Fibroblast of mammary gland (primary cell): ENCODE results near the gene OPCML.

Source experiments
- DNase-seq: peaks from one replicate; pipeline ENCODE4 v3.0.0-alpha.2; 2010; ENCODE audit warnings: low read depth
- H3K4me3 ChIP-seq: 2 replicates; pipeline ENCODE4 v1.5.1; 2011; ENCODE audit warnings: low read depth, mild to moderate bottlenecking, low read length, moderate library complexity; ENCODE audit not compliant: control insufficient read depth
- TF ChIP-seq, protein P1 (sequence below): conservative IDR thresholded peaks from 2 replicates; pipeline ENCODE4 v1.5.1; 2011; ENCODE audit warnings: low read depth, low read length, inconsistent platforms; ENCODE audit not compliant: control insufficient read depth, insufficient read depth

OPCML gene

DNA sequence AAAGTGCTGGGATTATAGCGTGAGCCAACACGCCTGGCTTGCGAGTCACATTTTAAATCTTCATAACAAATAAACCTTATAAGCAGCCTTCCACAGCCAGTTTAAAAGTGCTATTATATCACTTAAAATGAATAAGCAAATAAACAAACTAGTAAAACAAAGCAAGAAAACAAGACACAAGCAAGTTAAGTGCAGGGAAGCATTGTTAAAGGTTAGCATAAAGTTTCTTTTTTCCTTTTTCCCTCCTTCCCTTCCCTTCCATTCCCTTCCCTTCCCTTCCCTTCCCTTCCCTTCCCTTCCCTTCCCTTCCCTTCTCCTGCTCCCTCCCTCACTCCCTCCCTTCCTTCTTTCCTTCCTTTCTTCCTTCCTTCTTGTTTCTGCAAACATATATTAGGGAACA, 278.7 kb downstream of the OPCML start:
- TF ChIP-seq, protein P1, sequence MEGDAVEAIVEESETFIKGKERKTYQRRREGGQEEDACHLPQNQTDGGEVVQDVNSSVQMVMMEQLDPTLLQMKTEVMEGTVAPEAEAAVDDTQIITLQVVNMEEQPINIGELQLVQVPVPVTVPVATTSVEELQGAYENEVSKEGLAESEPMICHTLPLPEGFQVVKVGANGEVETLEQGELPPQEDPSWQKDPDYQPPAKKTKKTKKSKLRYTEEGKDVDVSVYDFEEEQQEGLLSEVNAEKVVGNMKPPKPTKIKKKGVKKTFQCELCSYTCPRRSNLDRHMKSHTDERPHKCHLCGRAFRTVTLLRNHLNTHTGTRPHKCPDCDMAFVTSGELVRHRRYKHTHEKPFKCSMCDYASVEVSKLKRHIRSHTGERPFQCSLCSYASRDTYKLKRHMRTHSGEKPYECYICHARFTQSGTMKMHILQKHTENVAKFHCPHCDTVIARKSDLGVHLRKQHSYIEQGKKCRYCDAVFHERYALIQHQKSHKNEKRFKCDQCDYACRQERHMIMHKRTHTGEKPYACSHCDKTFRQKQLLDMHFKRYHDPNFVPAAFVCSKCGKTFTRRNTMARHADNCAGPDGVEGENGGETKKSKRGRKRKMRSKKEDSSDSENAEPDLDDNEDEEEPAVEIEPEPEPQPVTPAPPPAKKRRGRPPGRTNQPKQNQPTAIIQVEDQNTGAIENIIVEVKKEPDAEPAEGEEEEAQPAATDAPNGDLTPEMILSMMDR: no peak
- DNase-seq: no peak
- no peak overlapping the region for H3K4me3 ChIP-seq

DNA sequence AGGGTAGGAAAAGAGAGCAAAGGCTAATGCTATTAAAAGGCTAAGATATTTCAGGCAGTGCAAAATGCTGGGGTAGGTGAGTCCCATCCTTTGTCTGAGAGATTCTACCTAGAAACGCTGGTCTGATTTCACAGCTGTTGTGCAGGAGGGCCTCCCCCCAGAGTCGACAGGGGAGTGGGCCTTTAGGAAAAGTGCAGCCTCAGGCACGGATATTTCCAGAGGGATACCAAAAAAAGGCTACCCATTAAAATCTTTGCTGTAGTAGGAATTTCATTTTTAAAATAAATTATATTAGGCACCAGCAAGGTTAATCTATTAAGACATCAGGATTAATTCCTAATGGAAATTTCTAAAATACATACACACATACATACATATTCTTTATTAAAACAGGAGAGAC, 280.5 kb downstream of the OPCML start:
- H3K4me3 ChIP-seq: no peak overlapping the region
- DNase-seq: no peak
- TF ChIP-seq, protein P1: no peak

DNA sequence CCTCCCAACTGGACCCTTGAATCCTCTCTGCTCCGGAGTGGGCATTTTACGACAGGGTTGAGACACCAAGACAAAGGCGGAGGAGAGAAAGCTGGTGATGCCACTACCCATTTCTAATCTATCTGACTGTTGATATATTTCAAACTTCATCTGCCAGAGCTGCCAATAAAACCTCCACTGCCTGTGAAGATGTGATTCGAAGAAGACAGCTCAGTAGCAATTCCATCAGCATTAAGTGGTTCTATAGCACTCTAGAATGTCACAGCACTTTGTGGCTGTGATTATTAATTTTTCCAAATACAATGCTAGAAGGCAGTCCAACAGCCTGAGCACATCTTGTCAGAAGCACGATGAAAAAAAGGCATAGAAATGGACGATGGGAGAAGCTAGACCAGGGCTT, 282.8 kb downstream of the OPCML start:
- no peak for DNase-seq
- no peak overlapping the region for H3K4me3 ChIP-seq
- TF ChIP-seq, protein P1: no peak

DNA sequence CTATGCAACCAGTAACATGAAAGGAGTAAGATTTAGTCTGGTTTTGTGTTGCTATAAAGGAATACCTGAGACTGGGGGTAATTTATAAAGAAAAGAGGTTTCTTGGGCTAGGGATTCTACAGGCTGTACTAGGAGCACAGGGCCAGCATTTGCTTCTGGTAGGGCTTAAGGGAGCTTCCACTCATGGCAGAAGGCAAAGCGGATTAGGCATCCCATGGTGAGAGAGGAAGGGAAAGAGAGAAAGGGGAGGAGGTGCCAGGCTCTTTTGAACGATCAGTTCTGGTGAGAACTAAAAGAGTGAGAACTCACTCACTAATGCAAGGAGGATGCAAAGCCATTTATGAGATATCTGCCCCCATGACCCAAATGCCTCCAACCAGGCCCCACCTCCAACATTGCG, 283.2 kb downstream of the OPCML start:
- TF ChIP-seq, protein P1: no peak
- no peak overlapping the region for H3K4me3 ChIP-seq
- DNase-seq: no peak

DNA sequence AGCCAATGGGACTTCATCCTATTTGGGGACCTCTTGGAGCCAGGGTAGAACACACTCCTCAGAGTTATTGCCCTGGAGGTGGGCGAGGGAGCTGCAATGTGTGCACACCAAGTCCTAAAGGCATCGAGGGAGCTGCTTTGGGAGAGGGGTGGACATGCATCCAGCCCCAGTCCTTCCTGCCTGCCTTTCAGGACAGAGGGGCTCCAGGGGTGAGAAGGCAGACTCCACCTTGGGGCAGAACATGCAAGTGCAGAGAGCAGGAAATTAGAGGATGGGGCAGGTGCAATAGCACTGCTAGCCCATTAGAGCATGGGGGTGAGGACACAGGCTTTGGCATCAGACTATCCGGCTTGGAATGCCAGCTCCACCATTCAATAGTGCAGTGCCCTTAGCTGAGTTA, 288.5 kb downstream of the OPCML start:
- H3K4me3 ChIP-seq: no peak overlapping the region

DNA sequence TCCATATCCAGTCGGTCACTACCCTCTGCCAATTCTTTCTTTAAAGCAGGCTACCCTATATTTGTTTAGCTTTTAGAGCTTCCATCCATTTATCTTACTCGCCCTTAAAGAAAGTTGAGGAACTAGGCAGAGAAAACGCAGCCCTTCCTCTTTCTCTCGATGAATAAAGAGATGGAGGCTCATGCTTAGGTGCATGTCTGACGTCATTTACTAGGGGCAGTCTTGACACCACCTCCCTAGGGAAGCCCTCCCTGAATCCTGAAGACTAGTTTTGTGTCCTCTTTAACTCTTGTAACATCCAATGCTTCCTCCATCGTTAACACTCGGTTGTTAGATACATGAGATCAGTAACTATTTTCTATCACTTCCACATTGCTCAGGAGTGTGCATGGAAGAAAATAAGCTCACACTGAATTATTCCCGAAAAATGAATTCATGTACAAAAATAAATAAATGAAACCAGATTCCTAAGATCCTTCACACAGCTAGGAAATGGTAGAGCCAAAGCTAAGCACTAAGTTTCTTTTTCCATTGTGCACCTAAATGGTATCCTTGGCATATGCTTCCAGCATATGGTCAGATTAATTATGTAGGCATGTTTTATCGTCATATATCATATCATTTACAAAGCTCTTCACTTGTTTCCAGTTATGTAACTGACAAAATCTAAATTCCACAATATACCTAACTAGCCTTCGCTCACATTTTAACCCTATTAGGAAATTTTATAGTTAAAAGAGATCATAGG, 291.2 kb downstream of the OPCML start:
- no peak for DNase-seq
- TF ChIP-seq, protein P1: no peak
- H3K4me3 ChIP-seq: no peak overlapping the region

More for the DNA sequence above, 288.5 kb downstream of the OPCML start:
- TF ChIP-seq, protein P1: no peak
- DNase-seq: no peak
